HepG2 (cell line): ENCODE results near the gene LMOD2. TPM values are rescaled to one million over a fixed set of nuclear protein-coding genes. Genes with fewer than 3 reads are reported as not detected.

Source experiments
- ATAC-seq: fragments of 200-7000 bp; cut with Tn5 transposase; 3 replicates; pipeline ENCODE4 v1.9.1; 2020; ENCODE audit warnings: mild to moderate bottlenecking, moderate library complexity
- BruUV-seq: library from RNA; stranded (reverse); fragments of 400-500 nt; replicated peaks from 2 replicates; lab custom pipeline; 2021; lab: Mats Ljungman, UMichigan
- CTCF ChIA-PET: fragments of 300-600 bp; formaldehyde crosslinking; extraction: SDS; loops from one replicate; lab custom pipeline; 2021; ENCODE audit warnings: low total read pairs, inconsistent platforms, low intra/inter-chr PET ratio; lab: Yijun Ruan, JAX
- POLR2A ChIA-PET: fragments of 350-600 bp; sonication (Branson Sonifier 250); formaldehyde crosslinking; loops from one replicate; lab custom pipeline; 2020; ENCODE audit warnings: antibody characterized with exemption, inconsistent platforms; lab: Yijun Ruan, JAX
- DNase-seq: peaks from one replicate; pipeline ENCODE4 v3.0.0-alpha.2; 2015; ENCODE audit warnings: low spot score
- FAIRE-seq: peaks from 3 replicates; lab custom pipeline; 2011; peaks lifted over from hg19 to GRCh38; lab: Jason Lieb, UNC
- H2AFZ ChIP-seq: one replicate; pipeline ENCODE4 v1.6.1; 2011; ENCODE audit warnings: low read length, inconsistent platforms
- H3K27ac ChIP-seq: fragments of 300-600 bp; 3 replicates; pipeline ENCODE4 v1.8.0; 2011; ENCODE audit warnings: mixed run types, mild to moderate bottlenecking, mixed read lengths, low read length, inconsistent platforms; ENCODE audit not compliant: insufficient read depth; ENCODE audit errors: extremely low read length
- H3K27me3 ChIP-seq, 2 experiments: fragments of 200-600 bp in 1 of 2; 2 replicates in 1 of 2; 3 replicates in 1 of 2; pipeline versions ENCODE4 v1.6.0 to v1.8.0; 2011; ENCODE audit warnings: low read length in 2 of 2, mild to moderate bottlenecking in 2 of 2, moderate library complexity in 2 of 2, inconsistent platforms in 1 of 2; ENCODE audit not compliant: insufficient read depth in 2 of 2, control insufficient read depth in 1 of 2
- H3K36me3 ChIP-seq, 2 experiments: fragments of 200-600 bp in 1 of 2; replicated peaks in 1 of 2; 2 replicates in 1 of 2; 3 replicates in 1 of 2; pipeline versions ENCODE4 v1.5.1 to v1.8.0; 2011; ENCODE audit warnings: low read length in 2 of 2, inconsistent platforms in 1 of 2; ENCODE audit not compliant: insufficient read depth in 2 of 2, control insufficient read depth in 1 of 2
- H3K4me1 ChIP-seq: 2 replicates; pipeline ENCODE4 v1.5.1; 2012; ENCODE audit warnings: low read length, inconsistent platforms; ENCODE audit not compliant: insufficient read depth
- H3K4me2 ChIP-seq: 2 replicates; pipeline ENCODE4 v1.6.0; 2011; ENCODE audit warnings: low read depth, low read length, inconsistent platforms
- H3K4me3 ChIP-seq, 3 experiments: fragments of 200-600 bp in 1 of 3; sonication (generic), shearing (Covaris generic) in 1 of 3; replicated peaks in 1 of 3; 2 replicates each; pipeline ENCODE4 v1.5.1; 2011 to 2016; ENCODE audit warnings: low read length in 3 of 3, inconsistent platforms in 2 of 3, low read depth in 2 of 3, mild to moderate bottlenecking in 2 of 3, control low read depth in 1 of 3, mixed read lengths in 1 of 3; ENCODE audit not compliant: insufficient read depth in 1 of 3
- H3K79me2 ChIP-seq: one replicate; pipeline ENCODE4 v1.6.1; 2011; ENCODE audit warnings: low read length, inconsistent platforms; ENCODE audit not compliant: insufficient read depth
- H3K9ac ChIP-seq: 2 replicates; pipeline ENCODE4 v1.6.0; 2011; ENCODE audit warnings: mild to moderate bottlenecking, low read depth, low read length, inconsistent platforms; ENCODE audit not compliant: insufficient read depth
- H3K9me3 ChIP-seq: 2 replicates; pipeline ENCODE4 v1.5.1; 2012; ENCODE audit warnings: mild to moderate bottlenecking, low read length
- H4K20me1 ChIP-seq: 2 replicates; pipeline ENCODE4 v1.6.0; 2011; ENCODE audit warnings: inconsistent platforms, mild to moderate bottlenecking, low read length, moderate library complexity; ENCODE audit not compliant: insufficient read depth
- ARNT2 ChIP-seq: sonication (generic); formaldehyde crosslinking; IDR thresholded peaks from 2 replicates; pipeline ENCODE4 v1.8.0; 2022; ENCODE audit warnings: mild to moderate bottlenecking, low read depth, missing genetic modification reagents, moderate library complexity
- CBX2 ChIP-seq, 2 experiments: fragments of 200-600 bp in 1 of 2; sonication (generic); formaldehyde crosslinking in 1 of 2; IDR thresholded peaks; 2 replicates each; pipeline versions ENCODE4 v1.7.0 to v1.8.1; 2018 to 2022; ENCODE audit warnings: low read depth in 2 of 2, low read length in 1 of 2, mild to moderate bottlenecking in 1 of 2, missing genetic modification reagents in 1 of 2
- CENPT ChIP-seq: sonication (generic); formaldehyde crosslinking; IDR thresholded peaks from 2 replicates; pipeline ENCODE4 v1.8.0; 2022; ENCODE audit warnings: low read depth, mild to moderate bottlenecking, moderate library complexity, missing genetic modification reagents
- ETV5 ChIP-seq: IDR thresholded peaks from 2 replicates; pipeline ENCODE4 v1.6.1; 2018; ENCODE audit warnings: missing biosample characterization, missing genetic modification reagents, inconsistent platforms, borderline replicate concordance
- FOXC1 ChIP-seq: sonication (generic); formaldehyde crosslinking; IDR thresholded peaks from 2 replicates; pipeline ENCODE4 v1.8.0; 2022; ENCODE audit warnings: mild to moderate bottlenecking, missing genetic modification reagents, borderline replicate concordance
- FOXJ3 ChIP-seq: sonication (generic); formaldehyde crosslinking; IDR thresholded peaks from 2 replicates; pipeline ENCODE4 v1.4.0; 2020; ENCODE audit warnings: missing genetic modification reagents, mild to moderate bottlenecking, borderline replicate concordance
- HOXA3 ChIP-seq: sonication (generic); formaldehyde crosslinking; IDR thresholded peaks from 2 replicates; pipeline ENCODE4 v1.5.0; 2020; ENCODE audit warnings: missing genetic modification reagents
- KDM4B ChIP-seq: sonication (generic); formaldehyde crosslinking; IDR thresholded peaks from 2 replicates; pipeline ENCODE4 v1.4.0; 2020; ENCODE audit warnings: missing genetic modification reagents
- NCOA5 ChIP-seq: sonication (generic); formaldehyde crosslinking; IDR thresholded peaks from 2 replicates; pipeline ENCODE4 v1.4.0; 2020; ENCODE audit warnings: missing genetic modification reagents
- NFIB ChIP-seq: sonication (generic); formaldehyde crosslinking; IDR thresholded peaks from 2 replicates; pipeline ENCODE4 v1.9.0; 2021; ENCODE audit warnings: missing genetic modification reagents, mild to moderate bottlenecking, borderline replicate concordance
- TOPORS ChIP-seq: sonication (generic); formaldehyde crosslinking; IDR thresholded peaks from 2 replicates; pipeline ENCODE4 v1.8.0; 2023; ENCODE audit warnings: mild to moderate bottlenecking, missing genetic modification reagents
- ZKSCAN8 ChIP-seq: IDR thresholded peaks from 2 replicates; pipeline ENCODE4 v1.6.1; 2016; ENCODE audit warnings: borderline replicate concordance, missing genetic modification reagents, missing compliant biosample characterization
- ZNF567 ChIP-seq: sonication (generic); formaldehyde crosslinking; IDR thresholded peaks from 2 replicates; pipeline ENCODE4 v1.8.1; 2023; ENCODE audit warnings: mild to moderate bottlenecking, missing genetic modification reagents, borderline replicate concordance
- ZNF777 ChIP-seq: sonication (generic); formaldehyde crosslinking; IDR thresholded peaks from 2 replicates; pipeline ENCODE4 v1.4.0; 2020; ENCODE audit warnings: missing genetic modification reagents
- WGBS: methylation state at CpG from one replicate; pipeline ENCODE4 v1.1.6; 2017; ENCODE audit warnings: low lambda C conversion rate; 5-methylcytosine and 5-hydroxymethylcytosine counted together
- in situ Hi-C: cut with HindIII; loops from 2 replicates; pipeline ENCODE4 v1.10.0; 2017; ENCODE audit warnings: low pct_unique_long_range_greater_than_20kb; ENCODE audit not compliant: extremely low pct_ligation_motif_present
- intact Hi-C: fragments of 100-400 bp; cut with micrococcal nuclease; formaldehyde crosslinking; loops from one replicate; pipeline ENCODE4 v1.10.0; 2022; ENCODE audit not compliant: unreplicated experiment
- polyA plus RNA-seq, 8 experiments: library from polyadenylated mRNA; depleted of rRNA in 3 of 8; stranded (reverse) in 7 of 8; unstranded in 1 of 8; fragments of >200 nt; fragmentation: Illumina TruSeq in 4 of 8; extraction: Trizol in 4 of 8; gene quantifications; 2 replicates each; pipeline versions ENCODE4 v1.2.1 to v1.2.3, GENCODE V29; 2011 to 2016; ENCODE audit warnings: low read depth in 4 of 8, missing spikeins in 1 of 8, mixed read lengths in 1 of 8; ENCODE audit not compliant: insufficient read depth in 1 of 8
- total RNA-seq, 5 experiments: library from RNA; depleted of rRNA; stranded (reverse); fragments of >200 nt; fragmentation: Illumina TruSeq; extraction: Trizol; gene quantifications; 2 replicates each; pipeline ENCODE4 v1.2.3, GENCODE V29; 2016; ENCODE audit warnings: low read depth in 1 of 5
- TF ChIP-seq, protein P1 (sequence below): IDR thresholded peaks from 2 replicates; pipeline ENCODE4 v1.6.1; 2012; ENCODE audit warnings: low read length, improper control_type of control experiment
- TF ChIP-seq, protein P2 (sequence below): sonication (generic); formaldehyde crosslinking; IDR thresholded peaks from 2 replicates; pipeline ENCODE4 v1.9.0; 2021; ENCODE audit warnings: missing genetic modification reagents, borderline replicate concordance
- TF ChIP-seq, protein P3 (sequence below): sonication (generic); formaldehyde crosslinking; IDR thresholded peaks from 2 replicates; pipeline ENCODE4 v1.4.0; 2020; ENCODE audit warnings: missing genetic modification reagents
- TF ChIP-seq, protein P4 (sequence below): sonication (generic); formaldehyde crosslinking; IDR thresholded peaks from 2 replicates; pipeline ENCODE4 v1.9.0; 2022; ENCODE audit warnings: missing genetic modification reagents, mild to moderate bottlenecking, borderline replicate concordance

Gene LMOD2
- total and polyA plus RNA-seq, 2 of the 13 experiments (the other 11 are each of a cell fraction or from before 2014, with no cell fraction given), result not detected

DNA sequence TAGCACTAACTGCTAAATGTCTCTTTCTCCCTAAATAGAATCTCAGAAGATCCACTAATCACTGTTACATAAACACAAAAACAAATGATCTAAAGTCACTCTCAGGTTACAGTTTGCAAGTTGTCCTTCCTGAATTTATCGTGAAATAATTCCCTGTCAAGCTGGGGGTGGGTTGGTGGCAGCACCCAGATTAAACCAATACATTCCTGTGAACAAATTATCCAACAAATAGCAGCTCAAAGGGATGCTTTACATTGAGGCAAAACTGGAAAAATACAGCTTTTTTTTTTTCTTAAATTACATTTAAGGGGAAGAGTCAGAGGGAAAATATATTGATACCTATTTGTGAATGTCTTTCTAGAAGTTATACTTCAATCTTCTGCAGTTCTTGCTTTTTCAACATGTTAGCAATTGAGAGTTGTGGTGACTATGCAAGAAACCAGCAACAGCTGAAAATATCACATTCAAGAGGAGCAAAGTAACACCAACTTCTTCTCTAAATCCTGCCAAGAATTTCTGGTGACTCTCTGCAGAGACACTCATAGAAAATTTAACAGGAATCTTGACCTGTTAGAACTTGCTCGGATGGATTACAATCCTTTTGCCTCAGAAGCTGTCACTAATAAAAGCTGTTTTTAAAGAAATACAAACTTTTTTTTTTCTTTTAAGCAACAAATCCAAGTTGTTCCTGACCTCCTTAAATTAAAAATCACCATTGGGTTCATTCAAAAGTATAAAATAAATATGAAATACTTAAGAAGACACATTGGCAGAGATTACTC, 18.9 kb downstream of the LMOD2 start:
- in situ Hi-C loops, result no loop called here
- no peak overlapping the region for H3K9ac ChIP-seq

More for the DNA sequence above, 18.9 kb downstream of the LMOD2 start:
- no peak for DNase-seq
- CTCF ChIA-PET, result no interaction called here
- no peaks in the 10 kb centered on the region for H3K4me1 ChIP-seq
- no peak overlapping the region for H3K4me2 ChIP-seq
- no peaks in the 10 kb centered on the region for H4K20me1 ChIP-seq
- TF ChIP-seq ETV5 (CRISPR knock-in tag) (no peak), CBX2 (IDR thresholded peaks at IDR 0.05; ENCODE audit: low read depth, low read length) (no peak), CBX2 (CRISPR knock-in tag; IDR thresholded peaks at IDR 0.05; ENCODE audit: low read depth) (no peak), KDM4B (no peak), ZKSCAN8 (CRISPR knock-in tag) (no peak), NCOA5 (CRISPR knock-in tag) (no peak), HOXA3 (CRISPR knock-in tag) (no peak), NFIB (CRISPR knock-in tag) (no peak), FOXJ3 (CRISPR knock-in tag) (no peak), FOXC1 (CRISPR knock-in tag) (no peak), CENPT (CRISPR knock-in tag) (no peak), ZNF567 (CRISPR knock-in tag) (no peak), ARNT2 (no peak), ZNF777 (CRISPR knock-in tag) (no peak), TOPORS (CRISPR knock-in tag) (no peak)
- TF ChIP-seq, protein P1, sequence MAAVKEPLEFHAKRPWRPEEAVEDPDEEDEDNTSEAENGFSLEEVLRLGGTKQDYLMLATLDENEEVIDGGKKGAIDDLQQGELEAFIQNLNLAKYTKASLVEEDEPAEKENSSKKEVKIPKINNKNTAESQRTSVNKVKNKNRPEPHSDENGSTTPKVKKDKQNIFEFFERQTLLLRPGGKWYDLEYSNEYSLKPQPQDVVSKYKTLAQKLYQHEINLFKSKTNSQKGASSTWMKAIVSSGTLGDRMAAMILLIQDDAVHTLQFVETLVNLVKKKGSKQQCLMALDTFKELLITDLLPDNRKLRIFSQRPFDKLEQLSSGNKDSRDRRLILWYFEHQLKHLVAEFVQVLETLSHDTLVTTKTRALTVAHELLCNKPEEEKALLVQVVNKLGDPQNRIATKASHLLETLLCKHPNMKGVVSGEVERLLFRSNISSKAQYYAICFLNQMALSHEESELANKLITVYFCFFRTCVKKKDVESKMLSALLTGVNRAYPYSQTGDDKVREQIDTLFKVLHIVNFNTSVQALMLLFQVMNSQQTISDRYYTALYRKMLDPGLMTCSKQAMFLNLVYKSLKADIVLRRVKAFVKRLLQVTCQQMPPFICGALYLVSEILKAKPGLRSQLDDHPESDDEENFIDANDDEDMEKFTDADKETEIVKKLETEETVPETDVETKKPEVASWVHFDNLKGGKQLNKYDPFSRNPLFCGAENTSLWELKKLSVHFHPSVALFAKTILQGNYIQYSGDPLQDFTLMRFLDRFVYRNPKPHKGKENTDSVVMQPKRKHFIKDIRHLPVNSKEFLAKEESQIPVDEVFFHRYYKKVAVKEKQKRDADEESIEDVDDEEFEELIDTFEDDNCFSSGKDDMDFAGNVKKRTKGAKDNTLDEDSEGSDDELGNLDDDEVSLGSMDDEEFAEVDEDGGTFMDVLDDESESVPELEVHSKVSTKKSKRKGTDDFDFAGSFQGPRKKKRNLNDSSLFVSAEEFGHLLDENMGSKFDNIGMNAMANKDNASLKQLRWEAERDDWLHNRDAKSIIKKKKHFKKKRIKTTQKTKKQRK, result no peak
- TF ChIP-seq, protein P2, sequence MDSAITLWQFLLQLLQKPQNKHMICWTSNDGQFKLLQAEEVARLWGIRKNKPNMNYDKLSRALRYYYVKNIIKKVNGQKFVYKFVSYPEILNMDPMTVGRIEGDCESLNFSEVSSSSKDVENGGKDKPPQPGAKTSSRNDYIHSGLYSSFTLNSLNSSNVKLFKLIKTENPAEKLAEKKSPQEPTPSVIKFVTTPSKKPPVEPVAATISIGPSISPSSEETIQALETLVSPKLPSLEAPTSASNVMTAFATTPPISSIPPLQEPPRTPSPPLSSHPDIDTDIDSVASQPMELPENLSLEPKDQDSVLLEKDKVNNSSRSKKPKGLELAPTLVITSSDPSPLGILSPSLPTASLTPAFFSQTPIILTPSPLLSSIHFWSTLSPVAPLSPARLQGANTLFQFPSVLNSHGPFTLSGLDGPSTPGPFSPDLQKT (CRISPR knock-in tag), result no peak
- TF ChIP-seq, protein P3, sequence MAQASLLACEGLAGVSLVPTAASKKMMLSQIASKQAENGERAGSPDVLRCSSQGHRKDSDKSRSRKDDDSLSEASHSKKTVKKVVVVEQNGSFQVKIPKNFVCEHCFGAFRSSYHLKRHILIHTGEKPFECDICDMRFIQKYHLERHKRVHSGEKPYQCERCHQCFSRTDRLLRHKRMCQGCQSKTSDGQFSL (CRISPR knock-in tag), result no peak
- TF ChIP-seq, protein P4, sequence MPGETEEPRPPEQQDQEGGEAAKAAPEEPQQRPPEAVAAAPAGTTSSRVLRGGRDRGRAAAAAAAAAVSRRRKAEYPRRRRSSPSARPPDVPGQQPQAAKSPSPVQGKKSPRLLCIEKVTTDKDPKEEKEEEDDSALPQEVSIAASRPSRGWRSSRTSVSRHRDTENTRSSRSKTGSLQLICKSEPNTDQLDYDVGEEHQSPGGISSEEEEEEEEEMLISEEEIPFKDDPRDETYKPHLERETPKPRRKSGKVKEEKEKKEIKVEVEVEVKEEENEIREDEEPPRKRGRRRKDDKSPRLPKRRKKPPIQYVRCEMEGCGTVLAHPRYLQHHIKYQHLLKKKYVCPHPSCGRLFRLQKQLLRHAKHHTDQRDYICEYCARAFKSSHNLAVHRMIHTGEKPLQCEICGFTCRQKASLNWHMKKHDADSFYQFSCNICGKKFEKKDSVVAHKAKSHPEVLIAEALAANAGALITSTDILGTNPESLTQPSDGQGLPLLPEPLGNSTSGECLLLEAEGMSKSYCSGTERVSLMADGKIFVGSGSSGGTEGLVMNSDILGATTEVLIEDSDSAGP (CRISPR knock-in tag), result no peak
- TF ChIP-seq, all 625 proteins: peak for 0
- intact Hi-C loops, result no loop called here
- no TSS peak for BruUV-seq
- POLR2A ChIA-PET, result no interaction called here
- no peaks in the 10 kb centered on the region for H3K27me3 ChIP-seq
- H2AFZ ChIP-seq, result no peak overlapping the region
- ATAC-seq (no peak), FAIRE-seq (no peak)
- WGBS, result 92% methylated on average over 2 of the region's 2 CpGs
- H3K27ac ChIP-seq, result no peak overlapping the region
- H3K79me2 ChIP-seq, result no peaks in the 10 kb centered on the region
- no peak overlapping the region for H3K4me3 ChIP-seq
- H3K36me3 ChIP-seq, result no peaks in the 10 kb centered on the region; a peak in 1 of 5 replicates
- H3K9me3 ChIP-seq, result no peaks in the 10 kb centered on the region
